Measurements from ENCODE around the gene MSL1. TPM values are rescaled to one million over a fixed set of nuclear protein-coding genes. Genes with fewer than 3 reads are reported as not detected.
"Not testable (repeated sequence)": the region's sequence is repeated elsewhere in the genome, so short reads cannot be mapped to it uniquely, and the experiment has no call there.

Gene MSL1
- total RNA-seq, 1 donor from 2014 or later: 98.5 TPM

DNA sequence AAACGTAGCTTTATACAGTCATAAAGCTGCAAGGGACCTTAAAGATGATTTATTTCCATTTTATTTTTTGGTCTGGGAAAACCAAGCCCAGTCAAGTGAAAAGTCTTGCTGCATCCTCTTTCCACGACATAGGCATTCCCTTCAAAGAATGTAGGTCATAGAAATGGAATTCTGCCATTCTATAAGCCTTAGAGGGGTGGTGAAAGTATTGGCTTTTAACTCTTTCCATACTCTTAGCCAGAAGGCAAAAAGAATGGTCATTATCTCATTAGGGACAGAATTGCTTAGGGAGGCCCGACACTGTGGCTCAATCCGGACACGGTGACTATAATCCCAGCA lies 7.9 kb upstream of the MSL1 start:
- peak overlapping the region; percentile 86 for H3K4me3 Mint-ChIP-seq
- intact Hi-C loops (cut with micrococcal nuclease): loop anchor here (1.0 to 5.0 kb wide), 11 partner anchors 7 to 208 kb away; partner anchors contain the start of genes CASC3, CDC6, MSL1 and RAPGEFL1
- peaks cover 3% of the 10 kb centered on the region for H3K36me3 Mint-ChIP-seq (ENCODE audit: low read depth)
- H3K4me1 Mint-ChIP-seq: peaks cover 48% of the 10 kb centered on the region
- no peak for DNase-seq
- peak overlapping the region; percentile 94 for H3K27ac Mint-ChIP-seq
- no peaks in the 10 kb centered on the region for H3K27me3 Mint-ChIP-seq
- H3K9me3 Mint-ChIP-seq: no peaks in the 10 kb centered on the region

DNA sequence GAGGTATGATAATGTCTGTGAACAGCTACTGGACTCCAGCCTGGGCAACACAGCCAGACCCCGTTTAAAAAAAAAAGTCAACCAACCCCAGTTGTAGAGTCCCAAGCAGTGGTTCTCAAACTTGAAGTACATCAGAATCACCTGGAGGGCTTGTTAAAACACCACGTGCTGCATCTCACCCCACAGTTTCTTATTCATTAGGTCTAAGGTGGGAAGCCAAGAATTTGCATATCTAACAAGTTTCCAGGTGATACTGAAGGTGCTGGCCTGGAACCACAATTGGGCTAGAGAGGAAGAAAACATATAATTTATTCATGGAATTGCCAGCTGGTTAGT lies 6.7 kb upstream of the MSL1 start:
- H3K4me1 Mint-ChIP-seq: peaks cover 41% of the 10 kb centered on the region
- no peak overlapping the region for H3K27ac Mint-ChIP-seq
- H3K9me3 Mint-ChIP-seq: no peaks in the 10 kb centered on the region
- DNase-seq: no peak
- H3K36me3 Mint-ChIP-seq (ENCODE audit: low read depth): peaks cover 3% of the 10 kb centered on the region
- no peaks in the 10 kb centered on the region for H3K27me3 Mint-ChIP-seq
- intact Hi-C loops (cut with micrococcal nuclease): no loop called here
- H3K4me3 Mint-ChIP-seq: no peak overlapping the region

- Mint-ChIP-seq H3K27me3 (no peaks in the 10 kb centered on the region), H3K9me3 (no peaks in the 10 kb centered on the region), H3K27ac (peak overlapping the region; percentile 68), H3K4me3 (peak overlapping the region; percentile 90), H3K36me3 (ENCODE audit: low read depth) (peaks cover 31% of the 10 kb centered on the region), H3K4me1 (peaks cover 36% of the 10 kb centered on the region)
- peak; percentile 80 for DNase-seq
- intact Hi-C loops (cut with micrococcal nuclease): loop anchor here (1.0 kb wide), 1 partner anchor 23 kb away; no protein-coding TSS in a partner anchor
Observed at GRCh38 chr17:40122136-40122998, 596 bp downstream of the MSL1 start.

GRCh38 chr17:40122999-40123810 lies 1.4 kb downstream of the MSL1 start:
- Mint-ChIP-seq H3K4me1 (peaks cover 36% of the 10 kb centered on the region), H3K4me3 (peak overlapping the region; percentile 90), H3K36me3 (ENCODE audit: low read depth) (peaks cover 35% of the 10 kb centered on the region), H3K27me3 (no peaks in the 10 kb centered on the region), H3K27ac (peak overlapping the region; percentile 92), H3K9me3 (no peaks in the 10 kb centered on the region)
- intact Hi-C loops (cut with micrococcal nuclease): loop anchor here (1.0 kb wide), 1 partner anchor 24 kb away; no protein-coding TSS in a partner anchor
- peak; percentile 91 for DNase-seq

DNA sequence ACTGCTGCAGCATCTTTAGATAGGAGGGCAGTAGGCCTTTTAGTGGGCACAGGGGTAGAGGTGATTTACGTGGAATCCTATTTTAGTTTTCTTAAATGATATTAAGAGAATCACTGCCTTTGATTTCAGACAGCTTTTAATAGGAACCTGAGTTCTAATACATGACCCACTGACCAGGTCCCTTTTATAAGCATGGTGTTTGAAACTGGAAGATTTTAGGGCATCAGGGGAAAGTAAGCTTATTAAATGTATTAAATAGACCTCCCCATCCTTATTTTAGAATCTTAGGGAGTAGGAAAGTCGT lies 2.0 kb downstream of the MSL1 start:
- intact Hi-C loops (cut with micrococcal nuclease): no loop called here
- Mint-ChIP-seq H3K27ac (peak overlapping the region; percentile 92), H3K9me3 (no peaks in the 10 kb centered on the region), H3K27me3 (no peaks in the 10 kb centered on the region), H3K4me1 (peaks cover 33% of the 10 kb centered on the region), H3K4me3 (peak overlapping the region; percentile 90), H3K36me3 (ENCODE audit: low read depth) (peaks cover 34% of the 10 kb centered on the region)
- no peak for DNase-seq

DNA sequence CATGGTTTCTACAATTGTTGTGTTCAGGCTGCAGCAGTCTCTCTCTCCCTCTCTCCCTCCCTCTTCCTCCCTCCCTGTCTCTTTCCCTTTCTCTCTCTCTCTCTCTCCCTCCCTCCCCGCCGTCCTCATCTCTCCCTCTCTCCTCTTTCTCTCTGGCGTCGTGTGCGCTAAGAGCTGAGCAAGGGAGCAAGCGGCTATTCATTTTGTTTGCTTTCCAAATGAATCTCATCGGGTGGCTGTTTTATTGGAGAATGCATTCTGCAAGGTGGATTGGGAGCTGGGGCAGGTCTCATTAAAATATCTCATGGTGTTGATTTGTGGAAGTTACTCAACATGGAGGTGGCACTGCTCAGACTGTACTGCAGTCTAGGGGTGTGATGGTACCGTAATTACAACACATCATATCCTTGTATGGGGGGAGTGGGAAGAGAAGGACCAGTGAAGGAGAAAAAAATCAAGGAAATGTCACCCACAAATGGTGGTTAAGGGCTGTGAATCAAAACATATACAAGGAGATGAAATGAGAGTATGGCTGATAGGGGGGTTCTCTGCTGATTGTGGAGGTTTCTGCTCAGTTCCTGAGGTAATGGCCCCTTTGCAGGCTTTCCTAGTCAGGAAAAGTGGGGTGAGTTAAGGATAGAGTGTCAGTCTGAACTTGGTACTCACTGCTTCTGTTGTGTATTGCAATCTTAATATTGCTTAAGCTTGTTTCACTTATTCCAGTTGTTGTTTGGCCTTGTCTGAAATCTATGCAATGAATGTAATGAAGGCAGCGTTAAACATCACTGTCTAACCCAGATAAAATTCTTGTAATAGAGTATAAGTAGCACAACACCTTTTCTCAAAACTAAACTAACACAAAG lies 2.7 kb downstream of the MSL1 start:
- intact Hi-C loops (cut with micrococcal nuclease): no loop called here

DNA sequence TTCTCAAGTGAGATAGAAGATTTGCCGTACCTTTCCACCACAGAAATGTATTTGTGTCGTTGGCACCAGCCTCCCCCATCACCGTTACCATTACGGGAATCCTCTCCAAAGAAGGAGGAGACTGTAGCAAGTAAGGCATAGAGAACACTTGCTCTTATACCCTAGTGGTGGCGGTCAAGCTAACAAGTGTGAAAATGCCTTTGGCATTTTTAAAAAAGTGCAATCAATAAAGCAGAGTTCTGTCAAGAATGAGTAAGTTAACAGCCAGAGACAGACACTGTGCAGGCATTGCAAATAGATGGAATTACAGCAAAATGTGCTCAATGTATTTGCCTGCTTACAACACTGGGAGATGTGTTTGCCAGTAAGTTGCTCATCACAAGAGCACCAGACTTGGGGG lies 7.7 kb downstream of the MSL1 start:
- no peak for DNase-seq
- H3K4me3 Mint-ChIP-seq: no peak overlapping the region
- intact Hi-C loops (cut with micrococcal nuclease): no loop called here
- H3K27ac Mint-ChIP-seq: no peak overlapping the region
- H3K27me3 Mint-ChIP-seq: no peaks in the 10 kb centered on the region
- H3K9me3 Mint-ChIP-seq: no peaks in the 10 kb centered on the region
- peaks cover 72% of the 10 kb centered on the region for H3K36me3 Mint-ChIP-seq (ENCODE audit: low read depth)
- peaks cover 26% of the 10 kb centered on the region for H3K4me1 Mint-ChIP-seq

More for the DNA sequence above, 2.7 kb downstream of the MSL1 start:
- Mint-ChIP-seq H3K27ac (peak overlapping the region; percentile 61), H3K27me3 (no peaks in the 10 kb centered on the region), H3K4me1 (peaks cover 33% of the 10 kb centered on the region), H3K36me3 (ENCODE audit: low read depth) (peaks cover 40% of the 10 kb centered on the region), H3K9me3 (no peaks in the 10 kb centered on the region), H3K4me3 (peak overlapping the region; percentile 90)
- no peak for DNase-seq

DNA sequence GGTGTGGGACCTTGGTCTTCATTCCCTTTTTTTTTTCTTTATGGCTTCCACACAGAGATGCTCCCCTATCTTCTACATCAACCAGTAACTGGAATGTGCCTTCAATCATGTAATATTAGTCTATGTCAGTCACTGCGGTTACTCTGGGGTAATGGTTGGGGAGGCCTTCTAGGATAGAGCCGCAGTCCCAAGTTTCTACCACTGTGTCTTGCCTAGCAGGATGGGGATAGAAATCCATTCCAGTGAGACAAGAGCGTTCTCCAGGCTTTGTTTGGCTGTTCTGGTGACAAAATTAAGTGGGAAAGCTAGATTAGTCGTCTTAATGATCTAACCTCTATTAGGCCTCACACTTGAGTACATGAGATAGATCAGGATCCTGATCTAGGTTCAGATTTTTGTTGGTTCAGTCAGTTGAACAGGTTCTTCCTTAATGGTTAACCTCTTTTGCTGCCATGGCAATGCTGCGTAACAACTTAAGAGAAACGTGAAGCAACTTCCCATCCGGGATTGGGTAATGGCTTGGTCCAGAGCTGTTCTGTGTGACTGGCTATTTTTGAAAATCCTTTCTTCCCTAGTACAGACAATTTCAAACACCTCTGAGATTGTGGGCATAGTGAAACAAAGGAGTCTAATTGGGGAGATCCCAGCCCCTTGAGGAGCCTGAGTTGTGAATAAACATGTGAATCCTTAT lies 8.7 kb downstream of the MSL1 start:
- no peak overlapping the region for H3K4me3 Mint-ChIP-seq
- H3K27me3 Mint-ChIP-seq: no peaks in the 10 kb centered on the region
- no peaks in the 10 kb centered on the region for H3K9me3 Mint-ChIP-seq
- DNase-seq: no peak
- peaks cover 22% of the 10 kb centered on the region for H3K4me1 Mint-ChIP-seq
- H3K36me3 Mint-ChIP-seq (ENCODE audit: low read depth): peaks cover 78% of the 10 kb centered on the region
- no peak overlapping the region for H3K27ac Mint-ChIP-seq
- intact Hi-C loops (cut with micrococcal nuclease): no loop called here

GRCh38 chr17:40134184-40134583 lies 12.4 kb downstream of the MSL1 start:
- H3K27me3 Mint-ChIP-seq: no peaks in the 10 kb centered on the region
- intact Hi-C loops (cut with micrococcal nuclease): no loop called here
- H3K4me1 Mint-ChIP-seq: peaks cover 20% of the 10 kb centered on the region
- H3K4me3 Mint-ChIP-seq: no peak overlapping the region
- peaks cover 72% of the 10 kb centered on the region for H3K36me3 Mint-ChIP-seq (ENCODE audit: low read depth)
- no peak for DNase-seq
- H3K9me3 Mint-ChIP-seq: no peaks in the 10 kb centered on the region
- H3K27ac Mint-ChIP-seq: no peak overlapping the region

GRCh38 chr17:40135817-40136216 lies 14.0 kb downstream of the MSL1 start:
- Mint-ChIP-seq H3K27me3 (no peaks in the 10 kb centered on the region), H3K9me3 (no peaks in the 10 kb centered on the region), H3K27ac (peak overlapping the region; percentile 20), H3K4me3 (no peak overlapping the region), H3K36me3 (ENCODE audit: low read depth) (peaks cover 62% of the 10 kb centered on the region), H3K4me1 (peaks cover 22% of the 10 kb centered on the region)
- intact Hi-C loops (cut with micrococcal nuclease): no loop called here
- no peak for DNase-seq

- peak overlapping the region; percentile 99 for H3K27ac Mint-ChIP-seq
- H3K27me3 Mint-ChIP-seq: no peaks in the 10 kb centered on the region
- DNase-seq: no peak
- peaks cover 30% of the 10 kb centered on the region for H3K4me1 Mint-ChIP-seq
- peak overlapping the region; percentile 97 for H3K4me3 Mint-ChIP-seq
- H3K36me3 Mint-ChIP-seq (ENCODE audit: low read depth): peaks cover 46% of the 10 kb centered on the region
- no peaks in the 10 kb centered on the region for H3K9me3 Mint-ChIP-seq
- intact Hi-C loops (cut with micrococcal nuclease): loop anchor here (1.0 kb wide), 4 partner anchors 14 to 40 kb away; partner anchors contain the start of gene MSL1
Observed at GRCh38 chr17:40139566-40140058, 17.8 kb downstream of the MSL1 start.

DNA sequence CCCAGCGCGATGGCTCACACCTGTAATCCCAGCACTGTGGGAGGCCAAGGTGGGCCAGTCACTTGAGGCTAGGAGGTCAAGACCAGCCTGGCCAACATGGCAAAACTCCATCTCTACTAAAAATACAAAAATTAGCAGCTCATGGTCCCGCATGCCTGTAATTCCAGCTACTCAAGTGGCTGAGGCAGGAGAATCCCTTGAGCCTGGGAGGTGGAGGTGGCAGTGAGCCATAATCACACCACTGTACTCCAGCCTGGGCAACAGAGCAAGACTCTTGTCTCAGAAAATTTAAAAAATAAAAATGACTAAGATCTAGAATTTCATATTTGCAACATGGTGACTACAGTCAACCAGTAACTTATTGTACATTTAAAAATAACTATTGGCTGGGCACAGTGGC lies 21.4 kb downstream of the MSL1 start:
- Mint-ChIP-seq H3K36me3 (ENCODE audit: low read depth) (peaks cover 44% of the 10 kb centered on the region), H3K4me1 (peaks cover 37% of the 10 kb centered on the region)
- H3K27ac Mint-ChIP-seq; H3K4me3 Mint-ChIP-seq; DNase-seq; H3K27me3 Mint-ChIP-seq; intact Hi-C loops (cut with micrococcal nuclease); H3K9me3 Mint-ChIP-seq: not testable (repeated sequence)

DNA sequence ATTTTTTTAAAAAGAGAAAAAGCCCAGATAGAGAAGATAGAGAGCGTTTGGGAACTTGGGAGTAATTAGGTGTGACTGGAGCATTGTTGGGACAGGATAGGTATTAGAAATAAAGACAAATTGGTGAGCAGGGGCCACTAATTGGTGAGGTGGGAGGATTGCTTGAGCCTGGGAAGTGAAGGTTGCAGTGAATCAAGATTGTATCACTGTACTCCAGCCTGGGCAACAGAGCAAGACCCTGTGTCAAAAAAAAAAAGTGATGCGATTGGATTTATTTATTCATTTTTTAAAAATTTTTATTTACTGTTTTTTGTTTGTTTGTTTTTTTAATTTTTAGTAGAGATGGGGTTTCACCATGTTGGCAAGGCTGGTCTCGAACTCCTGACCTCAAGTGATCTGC lies 23.7 kb downstream of the MSL1 start:
- Mint-ChIP-seq H3K4me3 (no peak overlapping the region), H3K9me3 (no peaks in the 10 kb centered on the region), H3K27ac (no peak overlapping the region), H3K4me1 (peaks cover 32% of the 10 kb centered on the region), H3K36me3 (ENCODE audit: low read depth) (peaks cover 60% of the 10 kb centered on the region), H3K27me3 (no peaks in the 10 kb centered on the region)
- intact Hi-C loops (cut with micrococcal nuclease): no loop called here
- no peak for DNase-seq
